Prostate gland (tissue), 2 donors: ENCODE results near the gene LYPD6. TPM values are rescaled to one million over a fixed set of nuclear protein-coding genes. Genes with fewer than 3 reads are reported as not detected.

Experiments used
- DNase-seq: peaks from one replicate; pipeline ENCODE4 v3.0.0-alpha.2; 2019; ENCODE audit warnings: low spot score
- H3K27ac ChIP-seq, 2 donors: fragments of 200-600 bp; sonication (generic); 2 replicates each; pipeline ENCODE4 v1.5.1; 2017 to 2019
- H3K27me3 ChIP-seq: fragments of 200-600 bp; sonication (generic); replicated peaks from 2 replicates; pipeline ENCODE4 v1.5.1; 2019; ENCODE audit not compliant: insufficient read depth
- H3K36me3 ChIP-seq, 2 donors: fragments of 200-600 bp; sonication (generic); 1 replicate in 1 of 2; 2 replicates in 1 of 2; pipeline versions ENCODE4 v1.5.1 to v1.8.1; 2017 to 2019
- H3K4me1 ChIP-seq: fragments of 200-600 bp; sonication (generic); replicated peaks from 2 replicates; pipeline ENCODE4 v1.5.1; 2019
- H3K4me3 ChIP-seq, 2 donors: fragments of 200-600 bp; sonication (generic); 2 replicates each; pipeline ENCODE4 v1.5.1; 2017 to 2019
- H3K9me3 ChIP-seq: fragments of 200-600 bp; sonication (generic); 2 replicates; pipeline ENCODE4 v1.5.1; 2017
- POLR2A ChIP-seq: fragments of 450-650 bp; IDR thresholded peaks from one replicate; pipeline ENCODE4 v1.6.1; 2016; ENCODE audit warnings: antibody characterized with exemption, mild to moderate bottlenecking
- POLR2AphosphoS5 ChIP-seq: sonication (generic); formaldehyde crosslinking; IDR thresholded peaks from one replicate; pipeline ENCODE4 v1.6.1; 2017; ENCODE audit warnings: antibody characterized with exemption
- WGBS: methylation state at CpG from one replicate; pipeline ENCODE4 v1.1.5; 2018; 5-methylcytosine and 5-hydroxymethylcytosine counted together
- intact Hi-C: fragments of 100-400 bp; cut with DNase I; formaldehyde crosslinking; loops from one replicate; pipeline ENCODE4 v1.14.2; 2022
- total RNA-seq, 2 donors: library from RNA; depleted of rRNA; stranded (reverse); fragments of >200 nt; gene quantifications; one replicate each; pipeline ENCODE4 v1.1.0, GENCODE V29; 2016
- TF ChIP-seq, protein P1 (sequence below), 4 experiments: fragments of 200-600 bp in 2 of 4; fragments of 450-650 bp in 2 of 4; sonication (generic) in 2 of 4; IDR thresholded peaks; 1 replicate in 3 of 4; 2 replicates in 1 of 4; pipeline ENCODE4 v1.5.1; 2016 to 2019; ENCODE audit warnings: antibody characterized with exemption in 4 of 4, mild to moderate bottlenecking in 2 of 4, moderate library complexity in 2 of 4

LYPD6 gene
- total RNA-seq, 2 donors from 2014 or later: 2.3 to 5.1 TPM

DNA sequence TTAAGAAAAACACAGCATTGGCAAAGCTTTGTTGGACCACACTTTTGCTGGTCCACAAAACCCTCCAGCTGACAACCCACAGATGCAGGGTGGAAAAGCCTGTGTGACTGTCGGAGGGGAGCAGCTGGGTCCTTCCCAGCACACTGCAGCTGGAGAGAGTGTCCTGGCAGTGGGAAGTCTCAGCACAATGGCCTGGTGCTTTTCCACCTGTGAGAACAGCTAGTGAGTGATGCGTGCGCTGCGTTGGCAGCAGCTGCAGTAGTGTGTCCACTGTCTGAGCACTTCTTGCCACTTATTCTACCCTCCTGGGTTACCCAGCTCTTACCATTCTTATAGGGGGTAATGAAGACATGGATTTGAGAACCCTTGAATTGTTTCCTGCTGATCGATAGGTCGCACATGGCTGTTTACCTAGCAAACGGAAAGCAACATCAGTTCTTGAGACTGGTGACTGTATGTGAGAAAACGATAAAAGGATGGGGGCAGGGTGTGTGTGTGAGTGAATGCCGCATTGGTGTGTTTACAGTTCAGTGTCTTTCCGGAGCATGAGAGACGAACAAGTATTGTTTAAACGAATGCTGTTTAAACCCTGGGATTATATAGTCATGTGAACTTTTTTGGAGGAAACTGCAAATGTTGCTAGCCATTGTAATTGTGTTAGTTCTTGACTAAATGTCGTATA is 69.7 kb downstream of the LYPD6 start:
- intact Hi-C loops: no loop called here
- H3K27ac ChIP-seq: no peak overlapping the region
- no peak overlapping the region for H3K4me3 ChIP-seq
- no peaks in the 10 kb centered on the region for H3K9me3 ChIP-seq
- no peaks in the 10 kb centered on the region for H3K27me3 ChIP-seq
- WGBS: 66% methylated on average over 13 of the region's 13 CpGs
- H3K36me3 ChIP-seq: no peaks in the 10 kb centered on the region
- TF ChIP-seq POLR2AphosphoS5: no peak
- TF ChIP-seq, protein P1, sequence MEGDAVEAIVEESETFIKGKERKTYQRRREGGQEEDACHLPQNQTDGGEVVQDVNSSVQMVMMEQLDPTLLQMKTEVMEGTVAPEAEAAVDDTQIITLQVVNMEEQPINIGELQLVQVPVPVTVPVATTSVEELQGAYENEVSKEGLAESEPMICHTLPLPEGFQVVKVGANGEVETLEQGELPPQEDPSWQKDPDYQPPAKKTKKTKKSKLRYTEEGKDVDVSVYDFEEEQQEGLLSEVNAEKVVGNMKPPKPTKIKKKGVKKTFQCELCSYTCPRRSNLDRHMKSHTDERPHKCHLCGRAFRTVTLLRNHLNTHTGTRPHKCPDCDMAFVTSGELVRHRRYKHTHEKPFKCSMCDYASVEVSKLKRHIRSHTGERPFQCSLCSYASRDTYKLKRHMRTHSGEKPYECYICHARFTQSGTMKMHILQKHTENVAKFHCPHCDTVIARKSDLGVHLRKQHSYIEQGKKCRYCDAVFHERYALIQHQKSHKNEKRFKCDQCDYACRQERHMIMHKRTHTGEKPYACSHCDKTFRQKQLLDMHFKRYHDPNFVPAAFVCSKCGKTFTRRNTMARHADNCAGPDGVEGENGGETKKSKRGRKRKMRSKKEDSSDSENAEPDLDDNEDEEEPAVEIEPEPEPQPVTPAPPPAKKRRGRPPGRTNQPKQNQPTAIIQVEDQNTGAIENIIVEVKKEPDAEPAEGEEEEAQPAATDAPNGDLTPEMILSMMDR (IDR thresholded peaks at IDR 0.05): no peak
- no peak for TF ChIP-seq POLR2A
- no peaks in the 10 kb centered on the region for H3K4me1 ChIP-seq
- DNase-seq: no peak

DNA sequence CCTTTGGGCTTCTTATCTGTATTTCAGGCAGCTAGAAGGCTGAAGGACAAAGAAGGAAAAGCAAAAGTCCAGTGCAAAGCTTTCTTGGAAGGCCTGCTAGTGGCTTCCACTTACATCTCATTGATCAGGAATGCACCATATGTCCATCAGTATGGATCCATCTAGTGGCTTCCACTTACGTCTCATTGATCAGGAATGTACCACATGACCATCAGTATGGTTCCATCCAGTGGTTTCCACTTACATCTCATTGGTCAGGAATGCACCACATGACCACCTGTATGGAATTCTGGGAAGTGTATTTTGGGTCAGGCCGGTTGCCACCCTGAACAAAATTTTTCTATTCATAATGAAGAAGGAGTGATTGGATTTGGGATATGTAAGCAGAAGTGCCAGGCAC is 70.6 kb downstream of the LYPD6 start:
- H3K27ac ChIP-seq: no peak overlapping the region
- H3K36me3 ChIP-seq: no peaks in the 10 kb centered on the region
- no peak overlapping the region for H3K4me3 ChIP-seq
- H3K9me3 ChIP-seq: no peaks in the 10 kb centered on the region
- H3K4me1 ChIP-seq: no peaks in the 10 kb centered on the region
- no peaks in the 10 kb centered on the region for H3K27me3 ChIP-seq
- TF ChIP-seq, protein P1 (IDR thresholded peaks at IDR 0.05): no peak
- TF ChIP-seq POLR2AphosphoS5 (no peak), POLR2A (no peak)
- no peak for DNase-seq
- intact Hi-C loops: no loop called here
- 94% methylated on average over 2 of the region's 2 CpGs for WGBS

DNA sequence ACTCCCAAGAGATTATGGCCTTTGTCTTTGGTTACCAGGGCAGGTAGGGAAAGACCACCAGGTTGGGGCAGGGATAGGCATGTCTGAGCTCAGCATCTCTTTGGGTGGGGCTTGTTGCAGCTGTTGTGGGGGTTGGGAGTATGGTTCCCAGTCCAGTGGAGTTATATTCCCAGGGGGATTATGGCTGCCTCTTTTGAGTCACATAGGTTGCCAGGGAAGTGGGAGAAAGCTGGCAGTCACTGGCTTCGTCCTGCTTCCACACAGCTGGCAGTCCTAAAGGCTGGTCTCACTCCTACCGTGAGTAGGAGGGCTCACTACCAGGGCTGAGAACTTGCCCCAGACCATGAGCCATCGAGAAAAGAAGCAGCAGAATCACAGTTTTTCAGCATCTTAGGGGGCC is 79.1 kb downstream of the LYPD6 start:
- intact Hi-C loops: no loop called here
- TF ChIP-seq, protein P1 (IDR thresholded peaks at IDR 0.05): no peak
- TF ChIP-seq POLR2AphosphoS5 (no peak), POLR2A (no peak)
- H3K27me3 ChIP-seq: no peaks in the 10 kb centered on the region
- no peaks in the 10 kb centered on the region for H3K36me3 ChIP-seq
- H3K4me3 ChIP-seq: no peak overlapping the region
- no peaks in the 10 kb centered on the region for H3K9me3 ChIP-seq
- WGBS: 96% methylated on average over 3 of the region's 3 CpGs
- H3K27ac ChIP-seq: no peak overlapping the region
- no peaks in the 10 kb centered on the region for H3K4me1 ChIP-seq
- DNase-seq: no peak

DNA sequence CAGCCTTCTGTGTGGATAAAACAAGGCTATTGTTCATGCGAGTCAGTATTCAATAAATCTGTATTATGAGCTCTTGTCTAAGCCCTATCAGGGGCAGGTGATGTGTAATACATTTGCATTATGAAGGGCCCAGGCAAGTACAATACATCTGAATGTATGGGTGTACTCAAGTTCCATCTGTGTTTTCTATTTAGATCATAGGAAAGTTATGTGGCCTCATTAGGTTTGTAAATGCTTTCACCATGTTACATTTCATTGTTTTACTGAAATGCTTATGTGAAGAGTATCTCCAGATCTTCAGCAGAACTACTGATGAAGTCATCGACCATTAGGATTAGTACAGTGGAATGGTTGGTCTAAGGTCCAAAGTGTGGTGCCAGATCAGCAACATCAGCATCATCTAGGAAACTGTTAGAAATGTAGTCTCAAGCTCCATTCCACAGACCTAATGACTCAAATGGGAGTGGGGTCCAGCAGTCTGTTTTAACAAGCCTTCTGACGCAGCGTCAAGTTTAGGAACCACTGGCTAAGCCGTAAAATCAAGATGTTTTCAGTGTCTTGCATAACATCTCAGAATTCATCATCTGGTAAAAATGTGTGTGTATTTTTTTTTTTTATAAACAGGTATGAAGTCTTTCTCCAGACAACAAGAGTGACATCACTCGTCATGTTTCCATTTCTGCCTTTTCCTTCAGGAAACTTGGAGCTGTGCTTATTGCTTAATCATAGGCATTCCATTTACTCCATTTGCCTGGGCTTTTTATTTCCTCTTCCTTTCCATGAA is 80.5 kb downstream of the LYPD6 start:
- intact Hi-C loops: no loop called here
- H3K4me1 ChIP-seq: no peaks in the 10 kb centered on the region
- H3K27me3 ChIP-seq: no peaks in the 10 kb centered on the region
- no peak for DNase-seq
- H3K27ac ChIP-seq: no peak overlapping the region
- no peaks in the 10 kb centered on the region for H3K9me3 ChIP-seq
- H3K4me3 ChIP-seq: no peak overlapping the region
- H3K36me3 ChIP-seq: no peaks in the 10 kb centered on the region
- TF ChIP-seq POLR2AphosphoS5 (no peak), POLR2A (no peak)
- TF ChIP-seq, protein P1 (IDR thresholded peaks at IDR 0.05): no peak
- 71% methylated on average over 6 of the region's 6 CpGs for WGBS
